Mucosa of descending colon (tissue), 3 donors: Measurements from ENCODE around the gene FRMD4A. TPM values are rescaled to one million over a fixed set of nuclear protein-coding genes. Genes with fewer than 3 reads are reported as not detected.

Experiments
- ATAC-seq: fragments of 200-7000 bp; cut with Tn5 transposase; one replicate; pipeline ENCODE4 v1.9.1; 2020; ENCODE audit warnings: mild to moderate bottlenecking, moderate library complexity
- DNase-seq, 3 donors: peaks; one replicate each; pipeline ENCODE4 v3.0.0-alpha.2; 2020
- H3K36me3 ChIP-seq: fragments of 200-600 bp; one replicate; pipeline ENCODE4 v1.8.0; 2021; ENCODE audit warnings: low read depth, mild to moderate bottlenecking
- H3K4me1 ChIP-seq: fragments of 200-600 bp; one replicate; pipeline ENCODE4 v1.8.0; 2021; ENCODE audit warnings: low read depth, mild to moderate bottlenecking
- H3K4me3 ChIP-seq: fragments of 200-600 bp; one replicate; pipeline ENCODE4 v1.8.0; 2021; ENCODE audit warnings: mild to moderate bottlenecking
- H3K9me3 ChIP-seq: fragments of 200-600 bp; one replicate; pipeline ENCODE4 v1.8.0; 2021; ENCODE audit warnings: mild to moderate bottlenecking
- CTCF ChIP-seq: fragments of 200-600 bp; IDR thresholded peaks from one replicate; pipeline ENCODE4 v1.8.0; 2022; ENCODE audit warnings: antibody characterized with exemption, mild to moderate bottlenecking
- intact Hi-C, 2 donors: fragments of 100-400 bp; cut with DNase I in 1 of 2; cut with micrococcal nuclease in 1 of 2; formaldehyde crosslinking; loops; one replicate each; pipeline versions ENCODE4 v1.11.0 to v1.11.1; 2022; cut with DNase I, micrococcal nuclease
- total RNA-seq, 3 donors: library from RNA; stranded (reverse); fragmentation: NEBNext Ultra II Directional in 2 of 3; extraction: Animal tissue kit (Norgen Biotek cat#: 25700) in 2 of 3; gene quantifications; one replicate each; pipeline versions ENCODE4 v1.2.1 to v1.2.4, GENCODE V29; 2021 to 2023
- donor health status: DM: no; HTN: no; CAD: no; lungs with moderate emphysema.
- donor health status: DM: no; HTN: no; CAD: no.
- donor health status: DM: no; HTN: yes; CAD: no.

FRMD4A gene
- total RNA-seq, 3 donors from 2014 or later = 9.8 to 40.6 (median 17.2) TPM

GRCh38 chr10:13684806-13685482 is 645.8 kb downstream of the FRMD4A start:
- ATAC-seq (no peak), DNase-seq (no peak)
- H3K4me1 ChIP-seq = no peaks in the 10 kb centered on the region
- H3K36me3 ChIP-seq = no peaks in the 10 kb centered on the region
- TF ChIP-seq CTCF = no peak
- H3K9me3 ChIP-seq = no peaks in the 10 kb centered on the region
- intact Hi-C loops = no loop called here
- no peak overlapping the region for H3K4me3 ChIP-seq

GRCh38 chr10:13684252-13684791 is 646.4 kb downstream of the FRMD4A start:
- no peaks in the 10 kb centered on the region for H3K36me3 ChIP-seq
- TF ChIP-seq CTCF = no peak
- intact Hi-C loops = no loop called here
- H3K9me3 ChIP-seq = no peaks in the 10 kb centered on the region
- H3K4me3 ChIP-seq = no peak overlapping the region
- no peaks in the 10 kb centered on the region for H3K4me1 ChIP-seq
- peak; percentile 38 to 56 (median 44) for DNase-seq
- ATAC-seq = peak; percentile 48

- Histone ChIP-seq H3K4me1 (no peaks in the 10 kb centered on the region), H3K4me3 (no peak overlapping the region), H3K9me3 (no peaks in the 10 kb centered on the region), H3K36me3 (no peaks in the 10 kb centered on the region)
- DNase-seq (no peak), ATAC-seq (no peak)
- intact Hi-C loops = no loop called here
- no peak for TF ChIP-seq CTCF
These were observed 647.7 kb downstream of the FRMD4A start for GRCh38 chr10:13683017-13683416.

GRCh38 chr10:13681960-13682359 is 648.8 kb downstream of the FRMD4A start:
- H3K4me1 ChIP-seq = no peaks in the 10 kb centered on the region
- no peak for TF ChIP-seq CTCF
- H3K9me3 ChIP-seq = no peaks in the 10 kb centered on the region
- no peaks in the 10 kb centered on the region for H3K36me3 ChIP-seq
- no peak overlapping the region for H3K4me3 ChIP-seq
- intact Hi-C loops = no loop called here
- no peak for DNase-seq
- no peak for ATAC-seq

GRCh38 chr10:13681528-13681927 is 649.2 kb downstream of the FRMD4A start:
- no peaks in the 10 kb centered on the region for H3K36me3 ChIP-seq
- H3K9me3 ChIP-seq = no peaks in the 10 kb centered on the region
- ATAC-seq (peak; percentile 41), DNase-seq (no peak)
- no peak overlapping the region for H3K4me3 ChIP-seq
- intact Hi-C loops = no loop called here
- H3K4me1 ChIP-seq = no peaks in the 10 kb centered on the region
- no peak for TF ChIP-seq CTCF
